ENCODE measurements around the gene DPYD. TPM values are rescaled to one million over a fixed set of nuclear protein-coding genes. Genes with fewer than 3 reads are reported as not detected.

Gene DPYD
- total RNA-seq, 1 experiment from 2014 or later: 0.46 TPM

DNA sequence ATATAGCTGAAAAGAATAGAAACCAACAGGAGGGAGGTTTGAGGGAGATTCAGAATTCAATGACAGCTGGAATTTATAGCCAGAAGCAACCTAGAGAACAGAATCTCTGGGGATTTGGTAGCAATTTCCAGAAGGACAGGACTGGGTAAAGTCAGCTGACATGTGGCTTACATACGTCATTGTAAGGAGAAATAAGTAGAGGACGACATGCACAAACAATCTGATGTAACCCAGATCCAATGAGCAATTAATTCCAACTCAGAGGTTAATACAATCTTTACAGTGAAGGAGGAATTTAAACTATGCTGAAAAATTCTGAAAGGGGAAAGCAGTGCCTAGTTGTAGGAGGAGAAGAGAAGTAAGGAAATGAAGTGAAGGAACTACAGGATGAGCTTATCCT, 815.3 kb downstream of the DPYD start (continued):
- TF ChIP-seq, protein P1, sequence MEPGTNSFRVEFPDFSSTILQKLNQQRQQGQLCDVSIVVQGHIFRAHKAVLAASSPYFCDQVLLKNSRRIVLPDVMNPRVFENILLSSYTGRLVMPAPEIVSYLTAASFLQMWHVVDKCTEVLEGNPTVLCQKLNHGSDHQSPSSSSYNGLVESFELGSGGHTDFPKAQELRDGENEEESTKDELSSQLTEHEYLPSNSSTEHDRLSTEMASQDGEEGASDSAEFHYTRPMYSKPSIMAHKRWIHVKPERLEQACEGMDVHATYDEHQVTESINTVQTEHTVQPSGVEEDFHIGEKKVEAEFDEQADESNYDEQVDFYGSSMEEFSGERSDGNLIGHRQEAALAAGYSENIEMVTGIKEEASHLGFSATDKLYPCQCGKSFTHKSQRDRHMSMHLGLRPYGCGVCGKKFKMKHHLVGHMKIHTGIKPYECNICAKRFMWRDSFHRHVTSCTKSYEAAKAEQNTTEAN (CRISPR knock-in tag; IDR thresholded peaks at IDR 0.05): no peak
- TF ChIP-seq NR2C2 (CRISPR knock-in tag; IDR thresholded peaks at IDR 0.05) (no peak), NFYB (CRISPR knock-in tag; conservative IDR thresholded peaks at IDR 0.05; ENCODE audit: low read depth) (no peak), ETV6 (CRISPR knock-in tag; IDR thresholded peaks at IDR 0.05) (no peak), MXD4 (CRISPR knock-in tag; IDR thresholded peaks at IDR 0.05; ENCODE audit: borderline replicate concordance) (no peak), JUN (CRISPR knock-in tag; IDR thresholded peaks at IDR 0.05) (no peak), NR1H2 (CRISPR knock-in tag; IDR thresholded peaks at IDR 0.05) (no peak), CBFB (CRISPR knock-in tag; IDR thresholded peaks at IDR 0.05; ENCODE audit: low read depth) (no peak), ZNF671 (CRISPR knock-in tag; IDR thresholded peaks at IDR 0.05) (no peak)
- TF ChIP-seq, protein P2, sequence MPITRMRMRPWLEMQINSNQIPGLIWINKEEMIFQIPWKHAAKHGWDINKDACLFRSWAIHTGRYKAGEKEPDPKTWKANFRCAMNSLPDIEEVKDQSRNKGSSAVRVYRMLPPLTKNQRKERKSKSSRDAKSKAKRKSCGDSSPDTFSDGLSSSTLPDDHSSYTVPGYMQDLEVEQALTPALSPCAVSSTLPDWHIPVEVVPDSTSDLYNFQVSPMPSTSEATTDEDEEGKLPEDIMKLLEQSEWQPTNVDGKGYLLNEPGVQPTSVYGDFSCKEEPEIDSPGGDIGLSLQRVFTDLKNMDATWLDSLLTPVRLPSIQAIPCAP (CRISPR knock-in tag; IDR thresholded peaks at IDR 0.05): no peak
- TF ChIP-seq, protein P3, sequence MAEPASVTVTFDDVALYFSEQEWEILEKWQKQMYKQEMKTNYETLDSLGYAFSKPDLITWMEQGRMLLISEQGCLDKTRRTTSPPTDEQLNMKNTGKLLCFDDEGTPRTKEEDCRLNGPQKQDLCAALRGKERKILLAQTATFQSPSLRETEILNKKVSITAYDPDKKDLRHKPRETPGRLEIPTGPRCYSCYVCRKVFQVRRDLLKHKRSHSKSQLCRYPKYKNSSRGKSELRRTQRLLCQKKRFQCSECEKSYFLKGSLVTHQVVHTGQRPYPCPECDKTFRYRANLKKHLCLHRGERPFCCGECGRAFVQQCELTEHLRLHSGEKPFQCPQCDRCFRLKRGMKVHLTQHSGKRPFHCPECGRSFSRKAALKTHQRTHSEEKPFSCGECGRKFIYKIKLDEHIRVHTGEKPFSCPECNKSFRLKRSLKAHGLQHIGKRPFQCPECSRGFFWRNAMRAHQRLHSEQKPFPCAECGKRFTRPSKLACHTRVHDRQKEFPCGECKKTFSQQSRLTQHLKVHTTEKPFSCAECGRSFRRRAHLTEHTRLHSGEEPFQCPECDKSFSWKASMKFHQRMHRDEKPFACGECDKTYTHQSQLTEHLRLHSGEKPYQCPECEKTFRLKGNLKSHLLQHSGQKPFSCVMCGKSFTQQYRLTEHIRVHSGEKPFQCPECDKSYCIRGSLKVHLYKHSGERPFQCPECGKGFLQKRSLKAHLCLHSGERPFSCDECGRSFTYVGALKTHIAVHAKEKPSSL (CRISPR knock-in tag; conservative IDR thresholded peaks at IDR 0.05): no peak
- TF ChIP-seq, protein P4, sequence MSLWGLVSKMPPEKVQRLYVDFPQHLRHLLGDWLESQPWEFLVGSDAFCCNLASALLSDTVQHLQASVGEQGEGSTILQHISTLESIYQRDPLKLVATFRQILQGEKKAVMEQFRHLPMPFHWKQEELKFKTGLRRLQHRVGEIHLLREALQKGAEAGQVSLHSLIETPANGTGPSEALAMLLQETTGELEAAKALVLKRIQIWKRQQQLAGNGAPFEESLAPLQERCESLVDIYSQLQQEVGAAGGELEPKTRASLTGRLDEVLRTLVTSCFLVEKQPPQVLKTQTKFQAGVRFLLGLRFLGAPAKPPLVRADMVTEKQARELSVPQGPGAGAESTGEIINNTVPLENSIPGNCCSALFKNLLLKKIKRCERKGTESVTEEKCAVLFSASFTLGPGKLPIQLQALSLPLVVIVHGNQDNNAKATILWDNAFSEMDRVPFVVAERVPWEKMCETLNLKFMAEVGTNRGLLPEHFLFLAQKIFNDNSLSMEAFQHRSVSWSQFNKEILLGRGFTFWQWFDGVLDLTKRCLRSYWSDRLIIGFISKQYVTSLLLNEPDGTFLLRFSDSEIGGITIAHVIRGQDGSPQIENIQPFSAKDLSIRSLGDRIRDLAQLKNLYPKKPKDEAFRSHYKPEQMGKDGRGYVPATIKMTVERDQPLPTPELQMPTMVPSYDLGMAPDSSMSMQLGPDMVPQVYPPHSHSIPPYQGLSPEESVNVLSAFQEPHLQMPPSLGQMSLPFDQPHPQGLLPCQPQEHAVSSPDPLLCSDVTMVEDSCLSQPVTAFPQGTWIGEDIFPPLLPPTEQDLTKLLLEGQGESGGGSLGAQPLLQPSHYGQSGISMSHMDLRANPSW (CRISPR knock-in tag; conservative IDR thresholded peaks at IDR 0.05; ENCODE audit: low read depth): no peak
- TF ChIP-seq, protein P5, sequence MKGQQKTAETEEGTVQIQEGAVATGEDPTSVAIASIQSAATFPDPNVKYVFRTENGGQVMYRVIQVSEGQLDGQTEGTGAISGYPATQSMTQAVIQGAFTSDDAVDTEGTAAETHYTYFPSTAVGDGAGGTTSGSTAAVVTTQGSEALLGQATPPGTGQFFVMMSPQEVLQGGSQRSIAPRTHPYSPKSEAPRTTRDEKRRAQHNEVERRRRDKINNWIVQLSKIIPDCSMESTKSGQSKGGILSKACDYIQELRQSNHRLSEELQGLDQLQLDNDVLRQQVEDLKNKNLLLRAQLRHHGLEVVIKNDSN (CRISPR knock-in tag; IDR thresholded peaks at IDR 0.05): no peak

DNA sequence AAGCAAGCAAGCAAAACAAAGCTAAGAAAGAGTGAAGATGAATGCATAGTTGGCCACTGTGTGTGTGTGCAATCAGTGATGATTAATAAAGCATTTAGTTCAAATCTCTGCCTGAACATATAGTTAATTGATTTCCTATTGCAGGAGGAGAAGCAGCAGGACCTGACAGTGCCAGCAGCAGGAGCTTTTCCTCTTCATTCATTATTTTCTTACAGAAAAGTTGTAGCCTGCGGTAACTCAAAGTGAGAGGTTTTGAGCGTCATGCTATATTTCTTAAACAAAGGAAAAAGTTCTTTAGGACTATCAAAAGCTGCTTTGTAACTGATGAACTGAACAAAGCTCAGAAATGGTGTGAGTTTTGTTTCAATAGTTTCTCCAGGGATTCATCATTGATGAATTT, 819.3 kb downstream of the DPYD start:
- H3K4me3 Mint-ChIP-seq: no peak overlapping the region
- DNase-seq (ENCODE audit: low spot score) (no peak), ATAC-seq (no peak)
- TF ChIP-seq, protein P6, sequence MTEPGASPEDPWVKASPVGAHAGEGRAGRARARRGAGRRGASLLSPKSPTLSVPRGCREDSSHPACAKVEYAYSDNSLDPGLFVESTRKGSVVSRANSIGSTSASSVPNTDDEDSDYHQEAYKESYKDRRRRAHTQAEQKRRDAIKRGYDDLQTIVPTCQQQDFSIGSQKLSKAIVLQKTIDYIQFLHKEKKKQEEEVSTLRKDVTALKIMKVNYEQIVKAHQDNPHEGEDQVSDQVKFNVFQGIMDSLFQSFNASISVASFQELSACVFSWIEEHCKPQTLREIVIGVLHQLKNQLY (CRISPR knock-in tag; IDR thresholded peaks at IDR 0.05): no peak
- no peak for TF ChIP-seq JAZF1 (CRISPR knock-in tag; IDR thresholded peaks at IDR 0.05)
- TF ChIP-seq, protein P7, sequence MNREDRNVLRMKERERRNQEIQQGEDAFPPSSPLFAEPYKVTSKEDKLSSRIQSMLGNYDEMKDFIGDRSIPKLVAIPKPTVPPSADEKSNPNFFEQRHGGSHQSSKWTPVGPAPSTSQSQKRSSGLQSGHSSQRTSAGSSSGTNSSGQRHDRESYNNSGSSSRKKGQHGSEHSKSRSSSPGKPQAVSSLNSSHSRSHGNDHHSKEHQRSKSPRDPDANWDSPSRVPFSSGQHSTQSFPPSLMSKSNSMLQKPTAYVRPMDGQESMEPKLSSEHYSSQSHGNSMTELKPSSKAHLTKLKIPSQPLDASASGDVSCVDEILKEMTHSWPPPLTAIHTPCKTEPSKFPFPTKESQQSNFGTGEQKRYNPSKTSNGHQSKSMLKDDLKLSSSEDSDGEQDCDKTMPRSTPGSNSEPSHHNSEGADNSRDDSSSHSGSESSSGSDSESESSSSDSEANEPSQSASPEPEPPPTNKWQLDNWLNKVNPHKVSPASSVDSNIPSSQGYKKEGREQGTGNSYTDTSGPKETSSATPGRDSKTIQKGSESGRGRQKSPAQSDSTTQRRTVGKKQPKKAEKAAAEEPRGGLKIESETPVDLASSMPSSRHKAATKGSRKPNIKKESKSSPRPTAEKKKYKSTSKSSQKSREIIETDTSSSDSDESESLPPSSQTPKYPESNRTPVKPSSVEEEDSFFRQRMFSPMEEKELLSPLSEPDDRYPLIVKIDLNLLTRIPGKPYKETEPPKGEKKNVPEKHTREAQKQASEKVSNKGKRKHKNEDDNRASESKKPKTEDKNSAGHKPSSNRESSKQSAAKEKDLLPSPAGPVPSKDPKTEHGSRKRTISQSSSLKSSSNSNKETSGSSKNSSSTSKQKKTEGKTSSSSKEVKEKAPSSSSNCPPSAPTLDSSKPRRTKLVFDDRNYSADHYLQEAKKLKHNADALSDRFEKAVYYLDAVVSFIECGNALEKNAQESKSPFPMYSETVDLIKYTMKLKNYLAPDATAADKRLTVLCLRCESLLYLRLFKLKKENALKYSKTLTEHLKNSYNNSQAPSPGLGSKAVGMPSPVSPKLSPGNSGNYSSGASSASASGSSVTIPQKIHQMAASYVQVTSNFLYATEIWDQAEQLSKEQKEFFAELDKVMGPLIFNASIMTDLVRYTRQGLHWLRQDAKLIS (CRISPR knock-in tag; IDR thresholded peaks at IDR 0.05; ENCODE audit: borderline replicate concordance): no peak
- TF ChIP-seq, protein P8, sequence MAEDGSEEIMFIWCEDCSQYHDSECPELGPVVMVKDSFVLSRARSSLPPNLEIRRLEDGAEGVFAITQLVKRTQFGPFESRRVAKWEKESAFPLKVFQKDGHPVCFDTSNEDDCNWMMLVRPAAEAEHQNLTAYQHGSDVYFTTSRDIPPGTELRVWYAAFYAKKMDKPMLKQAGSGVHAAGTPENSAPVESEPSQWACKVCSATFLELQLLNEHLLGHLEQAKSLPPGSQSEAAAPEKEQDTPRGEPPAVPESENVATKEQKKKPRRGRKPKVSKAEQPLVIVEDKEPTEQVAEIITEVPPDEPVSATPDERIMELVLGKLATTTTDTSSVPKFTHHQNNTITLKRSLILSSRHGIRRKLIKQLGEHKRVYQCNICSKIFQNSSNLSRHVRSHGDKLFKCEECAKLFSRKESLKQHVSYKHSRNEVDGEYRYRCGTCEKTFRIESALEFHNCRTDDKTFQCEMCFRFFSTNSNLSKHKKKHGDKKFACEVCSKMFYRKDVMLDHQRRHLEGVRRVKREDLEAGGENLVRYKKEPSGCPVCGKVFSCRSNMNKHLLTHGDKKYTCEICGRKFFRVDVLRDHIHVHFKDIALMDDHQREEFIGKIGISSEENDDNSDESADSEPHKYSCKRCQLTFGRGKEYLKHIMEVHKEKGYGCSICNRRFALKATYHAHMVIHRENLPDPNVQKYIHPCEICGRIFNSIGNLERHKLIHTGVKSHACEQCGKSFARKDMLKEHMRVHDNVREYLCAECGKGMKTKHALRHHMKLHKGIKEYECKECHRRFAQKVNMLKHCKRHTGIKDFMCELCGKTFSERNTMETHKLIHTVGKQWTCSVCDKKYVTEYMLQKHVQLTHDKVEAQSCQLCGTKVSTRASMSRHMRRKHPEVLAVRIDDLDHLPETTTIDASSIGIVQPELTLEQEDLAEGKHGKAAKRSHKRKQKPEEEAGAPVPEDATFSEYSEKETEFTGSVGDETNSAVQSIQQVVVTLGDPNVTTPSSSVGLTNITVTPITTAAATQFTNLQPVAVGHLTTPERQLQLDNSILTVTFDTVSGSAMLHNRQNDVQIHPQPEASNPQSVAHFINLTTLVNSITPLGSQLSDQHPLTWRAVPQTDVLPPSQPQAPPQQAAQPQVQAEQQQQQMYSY (CRISPR knock-in tag; IDR thresholded peaks at IDR 0.05): no peak
- TF ChIP-seq, protein P9, sequence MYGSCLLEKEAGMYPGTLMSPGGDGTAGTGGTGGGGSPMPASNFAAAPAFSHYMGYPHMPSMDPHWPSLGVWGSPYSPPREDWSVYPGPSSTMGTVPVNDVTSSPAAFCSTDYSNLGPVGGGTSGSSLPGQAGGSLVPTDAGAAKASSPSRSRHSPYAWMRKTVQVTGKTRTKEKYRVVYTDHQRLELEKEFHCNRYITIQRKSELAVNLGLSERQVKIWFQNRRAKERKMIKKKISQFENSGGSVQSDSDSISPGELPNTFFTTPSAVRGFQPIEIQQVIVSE (CRISPR knock-in tag; IDR thresholded peaks at IDR 0.05; ENCODE audit: borderline replicate concordance): no peak
- no peak for TF ChIP-seq ZNF317 (CRISPR knock-in tag; IDR thresholded peaks at IDR 0.05; ENCODE audit: borderline replicate concordance, low read depth)
- no peak overlapping the region for H3K27ac Mint-ChIP-seq
- ChIA-PET CTCF (no interaction called here), POLR2A (no interaction called here)
- no peaks in the 10 kb centered on the region for H3K27me3 Mint-ChIP-seq (ENCODE audit: low read depth)
- H3K9me3 Mint-ChIP-seq: peaks cover 9% of the 10 kb centered on the region
- no peaks in the 10 kb centered on the region for H3K36me3 Mint-ChIP-seq
- H3K4me1 Mint-ChIP-seq: peaks cover 13% of the 10 kb centered on the region

Measured in WTC11 (cell line).